ENCODE measurements around the gene HSD3B7.

HSD3B7 gene

GRCh38 chr16:30941600-30942425 is 43.2 kb upstream of the HSD3B7 start:
- Histone ChIP-seq H3K27me3 (ENCODE audit: insufficient read depth, low read length) (no peaks in the 10 kb centered on the region), H3K79me2 (ENCODE audit: insufficient read depth, low read length) (no peaks in the 10 kb centered on the region), H3K27ac (ENCODE audit: low read depth, low read length, poor library complexity, severe bottlenecking) (no peak overlapping the region), H3K9ac (ENCODE audit: low read length) (no peak overlapping the region; the same call in 1 of the 2 replicates), H3F3A (ENCODE audit: insufficient read depth, low read length) (no peaks in the 10 kb centered on the region), H3K4me1 (ENCODE audit: insufficient read depth, low read length, severe bottlenecking) (peaks cover 23% of the 10 kb centered on the region), H3K4me3 (ENCODE audit: low read depth, low read length, poor library complexity, severe bottlenecking) (peak overlapping the region; percentile 18), H4K20me1 (ENCODE audit: insufficient read depth, low read length) (no peaks in the 10 kb centered on the region), H3K9me3 (ENCODE audit: low read length) (no peaks in the 10 kb centered on the region), H2AFZ (ENCODE audit: low read length) (no peak overlapping the region), H3K4me2 (ENCODE audit: low read length) (peak overlapping the region; percentile 44), H3K9me2 (ENCODE audit: low read depth, low read length) (no peaks in the 10 kb centered on the region), H3K36me3 (ENCODE audit: insufficient read depth, low read length) (peaks cover 29% of the 10 kb centered on the region; the same call in 1 of the 2 replicates)
- TF ChIP-seq CTCF (IDR thresholded peaks at IDR 0.05; ENCODE audit: low read length) (peak; percentile 93), EZH2 (IDR thresholded peaks at IDR 0.05; ENCODE audit: borderline replicate concordance, low read length) (no peak)

- no peaks in the 10 kb centered on the region for H3F3A ChIP-seq (ENCODE audit: insufficient read depth, low read length)
- TF ChIP-seq EZH2 (IDR thresholded peaks at IDR 0.05; ENCODE audit: borderline replicate concordance, low read length) = no peak
- no peak for TF ChIP-seq CTCF (IDR thresholded peaks at IDR 0.05; ENCODE audit: low read length)
- H3K9me2 ChIP-seq (ENCODE audit: low read depth, low read length) = no peaks in the 10 kb centered on the region
- H3K36me3 ChIP-seq (ENCODE audit: insufficient read depth, low read length) = peaks cover 25% of the 10 kb centered on the region; the same call in 1 of the 2 replicates
- no peak overlapping the region for H3K27ac ChIP-seq (ENCODE audit: low read depth, low read length, poor library complexity, severe bottlenecking)
- H2AFZ ChIP-seq (ENCODE audit: low read length) = no peak overlapping the region
- no peaks in the 10 kb centered on the region for H3K79me2 ChIP-seq (ENCODE audit: insufficient read depth, low read length)
- H3K4me3 ChIP-seq (ENCODE audit: low read depth, low read length, poor library complexity, severe bottlenecking) = no peak overlapping the region
- H4K20me1 ChIP-seq (ENCODE audit: insufficient read depth, low read length) = no peaks in the 10 kb centered on the region
- H3K4me1 ChIP-seq (ENCODE audit: insufficient read depth, low read length, severe bottlenecking) = peaks cover 22% of the 10 kb centered on the region
- H3K9ac ChIP-seq (ENCODE audit: low read length) = no peak overlapping the region; the same call in 1 of the 2 replicates
- H3K9me3 ChIP-seq (ENCODE audit: low read length) = no peaks in the 10 kb centered on the region
- H3K4me2 ChIP-seq (ENCODE audit: low read length) = peak overlapping the region; percentile 44
- H3K27me3 ChIP-seq (ENCODE audit: insufficient read depth, low read length) = no peaks in the 10 kb centered on the region
Observed at GRCh38 chr16:30942426-30942806, 42.6 kb upstream of the HSD3B7 start.

- Histone ChIP-seq H3K9me2 (ENCODE audit: low read depth, low read length) (no peaks in the 10 kb centered on the region), H3K9me3 (ENCODE audit: low read length) (no peaks in the 10 kb centered on the region), H3K4me3 (ENCODE audit: low read depth, low read length, poor library complexity, severe bottlenecking) (no peak overlapping the region), H3K4me1 (ENCODE audit: insufficient read depth, low read length, severe bottlenecking) (peaks cover 14% of the 10 kb centered on the region), H3K79me2 (ENCODE audit: insufficient read depth, low read length) (no peaks in the 10 kb centered on the region), H3K9ac (ENCODE audit: low read length) (no peak overlapping the region), H3K4me2 (ENCODE audit: low read length) (no peak overlapping the region), H3K27ac (ENCODE audit: low read depth, low read length, poor library complexity, severe bottlenecking) (no peak overlapping the region), H3K36me3 (ENCODE audit: insufficient read depth, low read length) (peaks cover 25% of the 10 kb centered on the region; the same call in 1 of the 2 replicates), H3F3A (ENCODE audit: insufficient read depth, low read length) (no peaks in the 10 kb centered on the region), H3K27me3 (ENCODE audit: insufficient read depth, low read length) (no peaks in the 10 kb centered on the region), H4K20me1 (ENCODE audit: insufficient read depth, low read length) (no peaks in the 10 kb centered on the region), H2AFZ (ENCODE audit: low read length) (no peak overlapping the region)
- TF ChIP-seq EZH2 (IDR thresholded peaks at IDR 0.05; ENCODE audit: borderline replicate concordance, low read length) (no peak), CTCF (IDR thresholded peaks at IDR 0.05; ENCODE audit: low read length) (no peak)
Observed at GRCh38 chr16:30944352-30944751, 40.7 kb upstream of the HSD3B7 start.
